ENCODE results near the gene MAFF. TPM values are rescaled to one million over a fixed set of nuclear protein-coding genes. Genes with fewer than 3 reads are reported as not detected.

MAFF gene
- polyA plus RNA-seq, 1 of the 3 experiments (the other 2 are of a cell fraction) = 7.9 TPM

- no peaks in the 10 kb centered on the region for H3K27me3 ChIP-seq (ENCODE audit: insufficient read depth)
- H3K79me2 ChIP-seq (ENCODE audit: insufficient read depth) = no peaks in the 10 kb centered on the region
- TF ChIP-seq RFX5 (IDR thresholded peaks at IDR 0.05; ENCODE audit: low read length) (no peak), MXI1 (IDR thresholded peaks at IDR 0.05; ENCODE audit: low read depth, low read length) (no peak), SIN3A (IDR thresholded peaks at IDR 0.05; ENCODE audit: borderline replicate concordance, low read depth, low read length) (no peak), ELF1 (IDR thresholded peaks at IDR 0.05) (peak; percentile 95), YY1 (IDR thresholded peaks at IDR 0.05; ENCODE audit: low read depth) (peak; percentile 97), USF1 (IDR thresholded peaks at IDR 0.05; ENCODE audit: borderline replicate concordance, low read depth) (peak; percentile 95), FOXM1 (IDR thresholded peaks at IDR 0.05; ENCODE audit: low read depth) (no peak), RAD21 (IDR thresholded peaks at IDR 0.05; ENCODE audit: low read length) (no peak)
- TF ChIP-seq, protein P1, sequence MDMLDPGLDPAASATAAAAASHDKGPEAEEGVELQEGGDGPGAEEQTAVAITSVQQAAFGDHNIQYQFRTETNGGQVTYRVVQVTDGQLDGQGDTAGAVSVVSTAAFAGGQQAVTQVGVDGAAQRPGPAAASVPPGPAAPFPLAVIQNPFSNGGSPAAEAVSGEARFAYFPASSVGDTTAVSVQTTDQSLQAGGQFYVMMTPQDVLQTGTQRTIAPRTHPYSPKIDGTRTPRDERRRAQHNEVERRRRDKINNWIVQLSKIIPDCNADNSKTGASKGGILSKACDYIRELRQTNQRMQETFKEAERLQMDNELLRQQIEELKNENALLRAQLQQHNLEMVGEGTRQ (IDR thresholded peaks at IDR 0.05; ENCODE audit: borderline replicate concordance, low read depth, low read length) = peak; percentile 79
- H3K9me2 ChIP-seq = no peaks in the 10 kb centered on the region
- no peaks in the 10 kb centered on the region for H3K36me3 ChIP-seq (replicated peaks in 1 of 2; ENCODE audit: control insufficient read depth in 1 of 2, insufficient read depth in 2 of 2, low read length in 1 of 2)
- H3K9ac ChIP-seq = peak within 1 kb of the TSS; percentile 77
- H3K4me1 ChIP-seq (ENCODE audit: control insufficient read depth in 1 of 2, insufficient read depth in 2 of 2, low read depth in 1 of 2, low read length in 1 of 2) = peaks cover 0 to 5% of the 10 kb centered on the region in 2 experiments; a peak in 2 of 4 replicates
- no peaks in the 10 kb centered on the region for H3K9me3 ChIP-seq
- H4K20me1 ChIP-seq (ENCODE audit: insufficient read depth) = no peaks in the 10 kb centered on the region
- CTCF ChIA-PET = interaction anchor here (0.7 to 1.3 kb wide), 2 partner anchors 10 to 130 kb away, joined by 3 read pairs; no protein-coding TSS in a partner anchor
- POLR2A ChIA-PET = interaction anchor here (1.0 kb wide), 1 partner anchor 18 kb away, joined by 5 read pairs; no protein-coding TSS in a partner anchor
- no peaks in the 10 kb centered on the region for H3F3A ChIP-seq (replicated peaks; ENCODE audit: insufficient read depth)
- peak within 1 kb of the TSS; percentile 57 to 81 for H3K27ac ChIP-seq (ENCODE audit: low read depth in 2 of 2, low read length in 1 of 2)
- WGBS (ENCODE audit: low lambda C conversion rate) = 1% methylated on average over 23 of the region's 48 CpGs
- H3K4me2 ChIP-seq = peak within 1 kb of the TSS; percentile 83
- peak within 1 kb of the TSS; percentile 68 for H2AFZ ChIP-seq (ENCODE audit: low read depth)
- peak; percentile 91 for DNase-seq
- peak within 1 kb of the TSS; percentile 63 to 64 for H3K4me3 ChIP-seq (ENCODE audit: low read depth in 2 of 2, low read length in 1 of 2)
Measured at GRCh38 chr22:38181453-38182200, 20.2 kb upstream of the MAFF start, which contains the start of gene PLA2G6. Gene PLA2G6 (minus strand): TSS chr22:38181830. CDS start chr22:38169426, 12,404 bp downstream.

DNA sequence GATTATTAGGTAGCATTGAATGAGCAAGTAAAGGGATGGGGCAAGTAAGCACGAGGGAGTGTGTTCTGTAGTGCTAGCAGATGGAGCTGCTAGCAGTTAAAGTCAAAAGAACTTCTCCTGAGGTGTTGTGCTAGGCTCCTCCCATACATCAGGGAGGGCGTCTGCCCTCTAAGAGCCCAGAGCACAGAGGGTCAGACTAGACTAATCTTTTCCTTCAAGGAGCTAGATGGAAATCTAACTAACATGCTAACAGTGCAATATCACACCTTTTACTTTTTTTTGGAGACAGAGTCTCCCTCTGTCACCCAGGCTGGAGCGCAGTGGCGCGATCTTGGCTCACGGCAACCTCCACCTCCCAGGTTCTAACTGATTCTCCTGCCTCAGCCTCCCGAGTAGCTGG is 17.0 kb upstream of the MAFF start:
- Histone ChIP-seq H3F3A (replicated peaks; ENCODE audit: insufficient read depth) (no peaks in the 10 kb centered on the region), H3K36me3 (replicated peaks in 1 of 2; ENCODE audit: control insufficient read depth in 1 of 2, insufficient read depth in 2 of 2, low read length in 1 of 2) (no peaks in the 10 kb centered on the region), H2AFZ (ENCODE audit: low read depth) (no peak overlapping the region), H3K79me2 (ENCODE audit: insufficient read depth) (no peaks in the 10 kb centered on the region), H3K4me3 (ENCODE audit: low read depth in 2 of 2, low read length in 1 of 2) (no peak overlapping the region), H3K27me3 (ENCODE audit: insufficient read depth) (no peaks in the 10 kb centered on the region), H3K9me2 (no peaks in the 10 kb centered on the region), H3K9me3 (no peaks in the 10 kb centered on the region), H3K4me2 (no peak overlapping the region), H3K4me1 (ENCODE audit: control insufficient read depth in 1 of 2, insufficient read depth in 2 of 2, low read depth in 1 of 2, low read length in 1 of 2) (peaks cover 0 to 5% of the 10 kb centered on the region in 2 experiments; a peak in 2 of 4 replicates), H3K27ac (ENCODE audit: low read depth in 2 of 2, low read length in 1 of 2) (no peak overlapping the region), H4K20me1 (ENCODE audit: insufficient read depth) (no peaks in the 10 kb centered on the region), H3K9ac (no peak overlapping the region)
- no peak for DNase-seq
- 82% methylated on average over 6 of the region's 7 CpGs for WGBS (ENCODE audit: low lambda C conversion rate)
- no peak for TF ChIP-seq YY1 (IDR thresholded peaks at IDR 0.05; ENCODE audit: low read depth)
- TF ChIP-seq USF1 (IDR thresholded peaks at IDR 0.05; ENCODE audit: borderline replicate concordance, low read depth) = no peak
- TF ChIP-seq CHD2 (IDR thresholded peaks at IDR 0.05; ENCODE audit: low read length, partially characterized antibody) = no peak
- TF ChIP-seq, protein P2, sequence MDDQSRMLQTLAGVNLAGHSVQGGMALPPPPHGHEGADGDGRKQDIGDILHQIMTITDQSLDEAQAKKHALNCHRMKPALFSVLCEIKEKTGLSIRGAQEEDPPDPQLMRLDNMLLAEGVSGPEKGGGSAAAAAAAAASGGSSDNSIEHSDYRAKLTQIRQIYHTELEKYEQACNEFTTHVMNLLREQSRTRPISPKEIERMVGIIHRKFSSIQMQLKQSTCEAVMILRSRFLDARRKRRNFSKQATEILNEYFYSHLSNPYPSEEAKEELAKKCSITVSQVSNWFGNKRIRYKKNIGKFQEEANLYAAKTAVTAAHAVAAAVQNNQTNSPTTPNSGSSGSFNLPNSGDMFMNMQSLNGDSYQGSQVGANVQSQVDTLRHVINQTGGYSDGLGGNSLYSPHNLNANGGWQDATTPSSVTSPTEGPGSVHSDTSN (IDR thresholded peaks at IDR 0.05) = no peak
- TF ChIP-seq TEAD4 (IDR thresholded peaks at IDR 0.05; ENCODE audit: borderline replicate concordance, insufficient read depth) = no peak
- ChIA-PET CTCF (no interaction called here), POLR2A (no interaction called here)
